EH (cell line): ENCODE results near the gene BCR.

Source experiments
- DNase-seq: peaks from one replicate; pipeline ENCODE4 v3.0.0-alpha.2; 2015; ENCODE audit warnings: low read depth

BCR gene

GRCh38 chr22:23151827-23152226 lies 28.5 kb upstream of the BCR start:
- no peak for DNase-seq

- DNase-seq = no peak
Measured at GRCh38 chr22:23152238-23153114, 27.8 kb upstream of the BCR start.

GRCh38 chr22:23153994-23154393 lies 26.3 kb upstream of the BCR start:
- DNase-seq = no peak

GRCh38 chr22:23154461-23154860 lies 25.8 kb upstream of the BCR start:
- DNase-seq = no peak

GRCh38 chr22:23155143-23155542 lies 25.2 kb upstream of the BCR start:
- DNase-seq = no peak

GRCh38 chr22:23155831-23156230 lies 24.5 kb upstream of the BCR start:
- DNase-seq = no peak

- DNase-seq = no peak
Measured at GRCh38 chr22:23156286-23156685, 24.0 kb upstream of the BCR start.

- DNase-seq = no peak
Measured at GRCh38 chr22:23157560-23158515, 22.5 kb upstream of the BCR start.

- DNase-seq = no peak
Measured at GRCh38 chr22:23158516-23159290, 21.6 kb upstream of the BCR start.

GRCh38 chr22:23159291-23159630 lies 21.0 kb upstream of the BCR start:
- DNase-seq = no peak

GRCh38 chr22:23161029-23161428 lies 19.3 kb upstream of the BCR start:
- DNase-seq = no peak

- no peak for DNase-seq
Measured at GRCh38 chr22:23161574-23161973, 18.7 kb upstream of the BCR start.

- no peak for DNase-seq
Measured at GRCh38 chr22:23163665-23164064, 16.6 kb upstream of the BCR start.

GRCh38 chr22:23164091-23164490 lies 16.2 kb upstream of the BCR start:
- no peak for DNase-seq

GRCh38 chr22:23166042-23166831 lies 14.1 kb upstream of the BCR start:
- DNase-seq = no peak

GRCh38 chr22:23166841-23167616 lies 13.3 kb upstream of the BCR start:
- no peak for DNase-seq

- DNase-seq = no peak
Measured at GRCh38 chr22:23168391-23169042, 11.8 kb upstream of the BCR start.

- DNase-seq = no peak
Measured at GRCh38 chr22:23169043-23169406, 11.3 kb upstream of the BCR start.

GRCh38 chr22:23175817-23176644 lies 4.3 kb upstream of the BCR start:
- no peak for DNase-seq
